NCI-H2081 (cell line): Measurements from ENCODE around the gene MRPL36.
A peak's percentile ranks its signal among the peaks of the same experiment; 100 is the strongest.

ENCODE experiments used
- DNase-seq, 2 experiments: peaks; one replicate each; lab custom pipeline; 2025; lab: John Stamatoyannopoulos, UW

MRPL36 gene

DNA sequence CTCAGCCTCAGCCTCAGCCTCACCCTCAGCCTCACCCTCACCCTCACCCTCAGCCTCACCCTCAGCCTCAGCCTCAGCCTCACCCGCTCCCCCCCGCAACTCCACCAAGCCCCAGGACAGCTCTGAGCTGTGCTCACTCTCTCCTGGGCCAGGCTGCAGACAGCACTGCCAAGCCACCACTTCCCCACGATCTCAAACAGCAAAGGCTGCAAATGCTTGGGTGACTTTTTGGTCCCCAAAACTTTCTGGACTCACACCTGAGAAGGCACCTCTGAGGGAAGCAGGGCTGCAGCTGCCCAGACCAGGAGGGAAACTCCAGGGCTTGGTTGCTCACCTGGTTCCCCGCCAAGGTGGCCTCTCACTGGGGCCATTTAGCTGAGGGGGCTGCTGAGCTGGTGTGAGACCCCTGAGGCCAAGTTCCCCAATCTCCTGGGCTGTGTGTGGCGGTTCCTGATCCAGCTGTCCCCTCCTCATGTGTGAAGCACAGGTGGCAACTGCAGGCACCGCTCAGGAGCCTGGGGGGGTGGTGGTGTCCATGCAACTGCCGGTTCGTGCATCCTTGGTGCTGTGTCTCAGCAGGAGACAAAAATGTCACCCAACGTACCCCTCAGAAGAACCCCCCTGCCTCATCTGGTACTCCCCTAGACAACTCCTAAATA, 17.8 kb downstream of the MRPL36 start:
- no peak for DNase-seq

DNA sequence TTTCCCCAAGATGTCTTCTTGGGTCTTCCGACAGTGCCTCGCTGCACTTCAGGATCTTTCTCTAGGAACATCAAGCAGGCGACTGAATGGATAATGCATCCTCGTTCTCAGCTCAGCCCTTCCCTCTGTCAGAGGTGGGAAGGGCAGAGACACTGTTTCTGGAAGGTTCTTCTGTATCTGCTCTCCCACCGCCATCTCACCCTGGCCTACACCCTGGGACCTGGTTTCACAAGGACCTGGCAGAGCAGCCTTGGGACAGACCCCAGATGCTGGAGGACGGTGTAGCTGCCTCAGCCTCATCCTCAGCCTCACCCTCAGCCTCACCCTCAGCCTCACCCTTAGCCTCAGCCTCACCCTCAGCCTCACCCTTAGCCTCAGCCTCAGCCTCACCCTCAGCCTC, 18.5 kb downstream of the MRPL36 start:
- no peak for DNase-seq

DNA sequence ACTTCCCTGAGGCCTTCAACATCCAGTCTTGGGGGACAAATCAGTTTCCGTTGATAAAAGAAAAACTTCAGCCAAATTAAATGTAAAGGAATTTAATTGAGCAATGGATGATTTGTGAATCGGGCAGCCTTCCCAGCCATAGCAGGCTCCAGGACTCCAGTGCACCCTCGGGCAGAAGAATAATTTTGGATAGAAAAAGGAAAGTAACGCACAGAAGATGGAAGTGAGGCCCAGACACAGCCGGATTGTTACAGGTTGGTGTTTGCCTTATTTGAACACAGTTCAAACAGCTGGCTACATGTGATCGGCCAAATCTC, 19.1 kb downstream of the MRPL36 start:
- no peak for DNase-seq

DNA sequence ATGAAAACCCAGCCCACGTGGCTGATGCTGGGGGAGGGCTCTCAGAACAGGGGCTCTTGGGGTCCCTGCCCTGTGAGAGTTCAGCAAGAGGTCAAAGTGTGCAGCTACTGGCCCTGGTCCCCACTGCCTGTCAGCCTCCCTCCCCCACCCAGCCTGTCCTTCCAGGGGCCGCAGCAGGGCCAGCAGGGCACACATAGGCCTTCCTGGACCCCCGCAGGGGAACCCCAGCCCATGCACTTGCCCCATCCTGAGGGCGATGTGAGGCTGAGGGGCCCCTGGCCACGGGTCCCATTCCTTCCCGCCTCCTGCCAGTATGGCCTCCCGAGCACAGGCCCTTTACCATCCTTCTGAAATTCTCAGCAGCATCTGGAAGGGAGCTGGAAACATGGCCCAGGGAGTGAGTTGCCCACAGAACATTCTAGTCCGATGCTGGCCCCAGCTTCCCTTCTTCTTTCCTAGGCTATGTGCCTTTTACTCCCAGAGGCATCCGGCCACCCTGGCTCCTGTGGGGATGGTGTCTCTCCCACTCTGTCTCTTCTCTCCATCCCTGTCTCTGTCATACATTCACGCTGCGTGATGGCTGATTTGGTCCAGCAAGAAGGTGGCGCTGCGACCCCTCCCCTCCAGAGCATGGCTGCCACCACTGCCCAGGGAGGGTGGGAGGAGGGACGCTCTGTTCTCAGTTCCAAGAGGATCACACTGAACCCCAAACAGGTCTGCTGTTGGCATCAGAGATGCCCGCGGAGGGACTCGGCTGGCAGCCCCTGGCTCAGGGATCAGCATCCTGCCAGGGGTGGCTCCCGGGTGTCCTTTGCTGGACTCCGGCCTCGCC, 19.6 kb downstream of the MRPL36 start:
- no peak for DNase-seq

DNA sequence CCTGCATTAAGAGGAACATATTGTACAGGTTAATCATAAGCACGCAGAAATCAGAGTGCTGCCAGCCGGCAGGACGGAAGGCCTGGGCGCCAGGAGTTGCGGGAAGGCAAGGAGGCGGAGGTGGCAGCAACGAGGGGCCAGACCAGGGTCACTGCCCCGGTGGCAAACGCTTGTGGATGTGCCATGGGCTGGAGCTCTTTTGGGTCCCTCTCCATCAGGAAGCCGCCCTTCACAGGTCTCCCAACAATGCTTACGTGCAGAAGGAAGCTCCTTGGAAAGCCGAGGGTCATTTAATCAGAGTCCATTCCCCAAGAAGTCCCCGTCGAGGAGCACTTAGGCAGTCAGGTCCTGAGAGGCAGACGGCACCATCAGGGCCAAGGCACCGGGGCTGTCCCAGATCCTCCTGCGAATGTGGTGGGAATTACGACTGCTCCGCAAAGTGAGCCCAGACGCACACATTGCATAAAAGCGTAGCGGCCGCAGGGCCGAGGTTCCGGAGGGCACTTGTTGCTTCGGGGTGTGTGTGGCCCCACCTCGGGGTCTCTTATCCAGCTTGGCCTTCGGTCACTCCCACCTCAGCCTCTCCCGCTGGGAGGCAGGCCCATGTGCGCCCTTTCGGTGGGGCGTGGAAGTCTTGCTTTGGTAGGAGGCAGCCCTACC, 20.5 kb downstream of the MRPL36 start:
- DNase-seq: no peak

DNA sequence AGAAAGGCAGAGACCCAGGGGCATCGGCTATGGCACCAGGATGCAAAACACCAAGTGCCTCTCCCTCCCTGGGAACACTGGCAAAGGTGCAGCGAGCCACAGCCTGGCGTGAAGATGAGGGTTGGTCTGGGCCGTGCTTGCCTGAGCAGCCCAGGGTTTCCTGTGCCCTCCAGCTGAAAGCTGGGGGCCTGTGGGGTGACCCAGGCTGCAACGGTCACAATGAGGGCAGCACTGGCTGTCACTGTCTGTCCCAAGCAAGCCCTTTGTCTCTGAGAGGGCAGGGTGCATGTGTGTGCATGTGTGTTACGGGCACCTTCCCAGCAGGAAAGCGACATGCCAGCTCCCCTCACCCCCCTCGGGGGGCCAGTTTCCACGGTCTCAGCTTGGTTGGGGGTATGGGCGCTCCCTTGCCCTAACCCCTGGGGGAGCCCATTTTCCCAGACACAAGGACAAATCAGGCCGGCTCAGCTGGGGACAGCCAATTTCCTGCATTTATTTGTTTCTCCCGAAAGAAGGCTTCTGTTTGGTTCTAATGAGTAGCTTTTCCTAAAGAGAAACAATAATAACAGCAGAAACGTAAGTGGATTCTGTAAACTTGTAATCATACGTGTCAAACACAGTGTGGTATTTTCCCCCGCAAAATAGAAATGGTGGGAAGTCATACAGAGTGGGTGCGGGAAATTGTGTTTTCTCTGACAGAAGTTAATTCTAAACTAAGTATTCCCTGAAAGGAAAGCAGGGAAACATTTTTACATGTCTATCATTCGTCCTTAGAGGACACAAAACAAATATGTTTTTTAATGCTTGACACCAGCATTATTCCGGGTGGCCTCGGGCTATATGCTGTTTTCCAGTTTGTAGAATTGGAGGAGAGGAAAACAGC, 21.3 kb downstream of the MRPL36 start:
- DNase-seq: no peak

DNA sequence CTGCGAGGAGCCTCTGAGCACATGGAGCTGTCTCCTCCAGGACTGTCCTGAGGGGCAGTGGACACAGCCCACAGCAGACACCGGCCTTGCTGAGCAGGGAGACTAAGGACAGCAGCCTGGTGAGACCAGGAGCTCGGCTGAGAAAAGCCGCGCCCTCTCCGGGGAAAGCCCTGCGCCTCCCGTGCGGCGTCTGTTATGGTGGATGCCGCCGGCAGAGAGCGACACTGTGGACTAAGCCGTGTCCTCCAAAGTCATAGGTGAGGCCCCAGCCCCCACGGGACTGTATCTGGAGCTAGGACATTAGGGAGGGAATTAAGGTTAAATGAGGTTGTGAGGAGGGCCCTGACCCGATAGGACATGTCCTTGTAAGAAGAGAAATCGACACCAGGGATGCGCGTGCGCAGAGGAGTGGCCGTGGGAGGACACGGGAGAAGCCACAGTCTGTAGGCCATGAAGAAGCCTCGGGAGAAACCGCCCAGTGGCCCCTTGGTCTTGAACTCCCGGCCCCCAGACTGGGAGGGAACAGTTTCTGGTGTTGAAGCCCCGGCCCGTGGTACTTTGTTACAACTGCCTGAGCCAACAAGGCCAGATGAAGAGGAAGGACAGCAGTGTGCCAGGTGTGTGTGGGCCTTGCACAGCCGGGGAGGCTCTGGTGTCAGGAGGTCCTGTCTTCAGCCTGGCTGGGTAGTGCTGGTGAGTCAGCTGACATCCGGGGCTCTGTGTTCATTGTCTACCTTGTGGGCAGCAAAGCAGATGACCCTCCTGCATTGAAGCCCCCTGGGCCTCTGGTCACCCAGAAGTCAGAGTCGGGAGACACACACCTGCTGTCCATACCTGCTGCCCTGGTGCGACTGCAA, 22.1 kb downstream of the MRPL36 start:
- no peak for DNase-seq

DNA sequence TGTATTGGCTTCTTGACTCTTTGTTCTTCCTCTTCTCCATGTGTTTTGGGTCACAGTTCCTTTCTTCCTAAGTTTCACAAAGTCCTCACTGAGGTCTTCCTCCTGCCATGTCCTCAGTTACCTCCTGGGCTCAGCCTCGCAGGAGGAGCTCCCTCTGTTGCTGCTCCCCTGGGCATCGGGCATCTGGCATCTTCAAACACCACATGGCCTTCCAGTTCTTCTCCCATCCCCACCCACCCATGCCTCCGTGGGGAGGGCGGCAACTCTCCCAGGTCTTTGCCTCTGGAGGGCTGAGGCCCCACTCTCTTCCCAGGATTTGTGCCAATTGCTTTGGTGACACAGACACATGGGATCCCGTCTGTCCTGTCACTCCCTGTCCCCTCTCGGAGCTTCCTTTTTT, 22.8 kb downstream of the MRPL36 start:
- DNase-seq: no peak

DNA sequence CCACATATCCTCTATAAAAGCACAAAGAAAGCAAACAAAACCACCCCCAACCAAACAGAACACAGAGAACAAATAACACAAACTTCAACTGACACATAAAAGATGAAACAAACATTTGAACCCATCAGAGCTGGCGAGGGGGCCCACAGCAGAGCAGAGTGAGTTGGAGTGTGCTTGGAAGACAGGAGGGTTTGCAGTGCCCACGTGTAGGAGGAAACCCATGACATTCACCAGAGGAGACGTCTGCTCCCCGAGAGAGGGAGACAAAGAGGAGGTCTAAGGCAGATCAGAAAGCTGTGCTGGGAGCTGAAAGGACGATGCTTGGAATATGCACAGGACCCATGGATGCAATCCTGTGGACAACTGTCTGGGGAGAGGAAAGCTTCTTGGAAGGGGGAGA, 27.0 kb downstream of the MRPL36 start:
- DNase-seq: no peak

DNA sequence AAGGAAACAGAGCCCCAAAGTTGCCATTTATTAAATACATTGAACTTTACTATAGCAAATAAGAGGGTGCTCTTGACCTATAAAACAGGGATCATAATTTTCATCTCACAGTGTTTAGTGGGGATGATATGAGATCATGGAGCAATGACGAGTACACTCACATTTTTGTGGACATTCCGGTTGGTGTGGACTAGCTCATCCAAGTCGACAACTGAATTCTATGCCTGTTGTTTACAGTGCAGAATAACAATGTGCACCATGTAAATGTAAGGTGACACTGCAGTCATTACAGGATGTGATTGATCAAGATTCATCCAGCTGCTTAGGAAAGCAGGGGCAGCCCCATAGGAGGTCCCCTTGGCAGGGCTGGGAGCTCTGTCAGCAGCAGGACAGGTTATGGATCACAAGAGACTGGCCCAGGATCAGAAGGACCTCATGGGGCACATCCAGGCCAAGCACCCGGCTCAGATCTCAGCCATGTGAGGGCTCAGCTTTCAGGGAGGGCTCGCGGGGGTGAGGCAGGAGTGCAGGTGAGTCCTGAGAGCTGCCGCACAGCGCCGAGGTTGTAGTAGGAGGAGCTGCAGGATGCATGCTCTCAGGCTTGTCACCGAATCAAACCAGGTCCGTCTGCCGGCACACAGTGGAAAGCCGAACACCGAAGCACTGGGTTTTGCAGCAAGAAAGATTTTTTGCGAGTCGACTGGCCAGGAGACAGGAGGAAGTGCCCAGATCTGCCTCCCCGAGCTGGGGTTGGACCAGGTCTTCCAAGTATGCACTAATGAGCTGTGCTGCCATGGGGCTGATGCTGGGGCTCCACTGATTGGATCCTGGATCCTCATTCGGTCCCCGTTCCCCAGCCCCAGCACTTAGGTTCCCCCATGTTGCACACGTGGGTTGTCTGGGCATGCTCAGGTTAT, 28.2 kb downstream of the MRPL36 start:
- DNase-seq: peak in 1 of 2 experiments; percentile 30

DNA sequence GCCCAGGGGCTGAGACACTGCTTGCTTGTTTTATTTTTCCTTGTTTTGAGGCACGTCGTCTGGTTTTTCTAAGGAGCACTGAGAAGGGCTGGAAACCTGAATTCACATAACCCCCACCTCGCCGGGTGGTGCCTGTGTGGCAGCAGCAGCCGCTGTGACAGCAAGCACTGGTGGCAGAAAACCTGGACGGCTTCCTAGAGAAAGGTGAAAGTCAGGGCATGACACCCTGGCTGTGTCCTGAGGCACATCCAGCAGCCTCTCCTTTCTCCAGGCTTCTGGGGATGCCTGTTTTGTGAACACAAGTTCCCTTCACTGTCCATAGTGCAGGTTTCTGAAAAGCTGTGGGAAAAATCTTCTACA, 29.2 kb downstream of the MRPL36 start:
- no peak for DNase-seq

DNA sequence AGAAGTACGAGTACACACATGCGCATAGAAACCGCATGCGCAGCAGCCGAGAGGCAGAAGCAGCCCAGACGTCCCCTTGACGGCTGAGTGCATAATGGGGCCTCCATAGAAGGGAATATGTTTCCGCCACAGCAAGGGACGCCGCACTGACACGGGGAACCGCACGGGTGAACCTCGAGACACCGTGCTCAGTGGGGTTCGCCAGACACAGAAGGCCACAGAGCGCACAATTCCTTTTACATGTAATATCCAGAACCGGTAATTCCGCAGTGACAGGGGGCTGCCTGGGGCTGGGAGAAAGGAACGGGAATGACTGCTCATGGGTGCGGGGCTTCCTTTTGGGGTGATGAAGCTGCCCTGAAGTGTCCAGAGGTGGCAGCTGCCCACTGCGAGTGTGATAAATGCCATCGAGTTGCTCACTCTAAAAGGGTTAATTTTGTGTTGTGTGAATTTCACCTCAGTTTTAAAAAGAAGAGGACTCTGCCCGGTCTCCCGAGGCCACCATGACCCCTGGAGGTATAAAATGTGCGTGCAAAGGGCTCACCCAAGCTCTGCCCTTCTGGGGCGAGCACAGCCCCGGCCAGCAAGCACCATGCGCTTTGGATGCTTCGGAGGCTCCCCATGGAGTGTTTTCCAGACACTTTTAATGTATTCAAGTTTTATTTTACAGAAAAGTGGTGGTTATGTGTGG, 29.7 kb downstream of the MRPL36 start:
- no peak for DNase-seq

DNA sequence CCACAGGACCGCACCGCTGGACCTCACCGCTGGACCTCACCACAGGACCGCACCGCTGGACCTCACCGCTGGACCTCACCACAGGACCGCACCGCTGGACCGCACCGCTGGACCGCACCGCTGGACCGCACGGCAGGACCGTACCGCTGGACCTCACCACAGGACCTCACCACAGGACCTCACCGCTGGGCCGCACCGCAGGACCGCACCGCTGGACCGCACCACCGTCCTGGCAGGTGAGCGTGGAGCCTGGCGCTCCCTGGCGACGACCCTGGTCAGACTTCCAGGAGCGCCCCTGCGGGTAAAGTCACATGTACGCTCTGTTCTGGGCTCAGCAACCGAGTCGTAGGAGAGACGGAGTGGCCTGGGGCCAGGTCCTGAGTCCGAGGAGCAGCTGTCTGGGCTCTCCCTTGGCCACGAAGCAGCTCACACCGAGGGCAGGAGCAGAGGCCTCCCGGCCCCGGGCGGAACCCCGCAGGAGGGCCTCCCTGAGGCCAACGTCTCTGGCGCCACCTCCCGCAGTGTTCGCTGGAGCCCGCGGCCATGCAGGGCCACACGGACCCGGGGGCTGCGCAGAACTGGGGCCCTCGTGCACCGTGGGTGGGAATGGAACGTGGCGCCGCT, 30.5 kb downstream of the MRPL36 start:
- DNase-seq: no peak

DNA sequence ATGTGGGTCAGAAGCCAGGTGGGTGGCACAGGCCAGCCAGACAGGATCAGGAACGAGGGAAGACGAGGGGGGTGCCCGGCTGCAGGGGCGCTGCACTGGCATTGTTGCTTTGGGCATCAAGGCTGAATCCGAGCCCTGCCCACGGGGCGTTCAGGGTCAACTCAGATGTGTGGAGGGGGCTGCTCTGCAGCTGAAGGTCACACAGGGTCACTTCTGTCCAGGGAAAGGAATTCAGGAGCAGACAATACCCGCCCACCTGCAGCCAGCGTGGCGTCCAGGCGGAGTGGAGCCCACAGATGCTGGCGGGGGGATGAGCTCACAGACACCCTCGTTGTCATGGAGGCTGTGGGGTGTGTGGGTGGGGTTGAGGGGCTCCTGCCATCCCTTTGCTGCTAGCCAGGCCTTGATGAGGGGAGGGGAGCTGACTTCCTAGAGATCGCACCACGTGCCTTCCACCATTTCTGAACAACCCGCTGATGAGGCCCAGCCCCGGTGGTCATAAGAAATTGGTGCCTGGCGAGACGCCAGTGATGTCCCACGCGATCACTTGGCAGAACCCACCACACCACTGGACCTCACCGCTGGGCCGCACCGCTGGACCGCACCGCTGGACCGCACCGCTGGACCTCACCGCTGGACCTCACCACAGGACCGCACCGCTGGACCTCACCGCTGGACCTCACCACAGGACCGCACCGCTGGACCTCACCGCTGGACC, 31.2 kb downstream of the MRPL36 start:
- no peak for DNase-seq

DNA sequence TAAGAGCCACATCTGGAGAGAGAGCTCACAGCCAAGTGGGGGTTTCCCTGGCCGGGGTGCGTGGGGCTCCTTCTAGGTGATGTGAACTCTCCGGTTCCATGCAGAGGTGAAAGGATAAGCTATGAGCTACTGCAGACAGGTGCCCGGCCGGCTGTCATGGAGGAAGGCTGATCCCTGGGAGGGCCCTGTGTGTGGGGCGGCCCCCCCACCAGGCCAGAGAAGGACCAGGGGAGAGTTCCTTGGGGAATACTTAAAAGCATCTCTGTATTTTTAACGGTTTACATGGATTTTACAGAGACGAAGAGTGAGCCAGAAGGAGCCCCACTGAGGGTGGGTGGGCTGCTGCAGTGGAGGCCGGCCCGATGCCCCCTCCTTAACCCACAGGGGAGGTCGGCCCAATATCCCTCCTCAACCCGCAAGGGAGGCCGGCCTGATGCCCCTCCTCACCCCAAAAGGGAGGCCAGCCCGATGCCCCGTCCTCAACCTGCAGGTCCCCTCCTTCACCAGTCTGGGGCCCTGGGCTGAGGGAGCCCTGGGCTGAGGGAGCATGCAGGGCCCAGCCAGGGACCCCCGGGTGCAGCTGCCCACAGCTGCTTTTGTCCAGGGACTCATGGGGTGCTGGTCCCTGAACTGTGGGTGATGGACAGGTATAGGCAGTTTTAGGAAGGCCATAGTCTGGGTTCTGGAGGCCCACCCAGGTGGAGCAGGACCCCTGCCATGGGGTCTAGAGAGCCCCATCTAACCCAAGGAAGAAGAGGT, 31.9 kb downstream of the MRPL36 start:
- no peak for DNase-seq

DNA sequence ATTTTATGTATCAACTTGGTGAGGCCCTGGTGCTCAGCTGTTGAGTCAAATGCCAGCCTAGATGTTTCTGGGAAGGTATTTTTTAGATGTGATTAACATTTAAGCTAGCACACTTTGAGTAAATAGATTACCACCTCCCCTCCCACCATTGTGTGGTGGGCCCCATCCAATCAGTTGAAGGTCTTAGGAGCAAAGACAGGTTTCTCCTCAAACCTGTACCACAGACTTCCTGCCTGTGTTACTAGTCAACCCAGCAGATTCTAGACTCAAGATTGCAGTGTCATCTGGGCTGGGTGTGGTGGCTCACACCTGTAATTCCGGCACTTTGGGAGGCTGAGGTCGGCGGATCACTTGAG, 33.8 kb downstream of the MRPL36 start:
- no peak for DNase-seq

DNA sequence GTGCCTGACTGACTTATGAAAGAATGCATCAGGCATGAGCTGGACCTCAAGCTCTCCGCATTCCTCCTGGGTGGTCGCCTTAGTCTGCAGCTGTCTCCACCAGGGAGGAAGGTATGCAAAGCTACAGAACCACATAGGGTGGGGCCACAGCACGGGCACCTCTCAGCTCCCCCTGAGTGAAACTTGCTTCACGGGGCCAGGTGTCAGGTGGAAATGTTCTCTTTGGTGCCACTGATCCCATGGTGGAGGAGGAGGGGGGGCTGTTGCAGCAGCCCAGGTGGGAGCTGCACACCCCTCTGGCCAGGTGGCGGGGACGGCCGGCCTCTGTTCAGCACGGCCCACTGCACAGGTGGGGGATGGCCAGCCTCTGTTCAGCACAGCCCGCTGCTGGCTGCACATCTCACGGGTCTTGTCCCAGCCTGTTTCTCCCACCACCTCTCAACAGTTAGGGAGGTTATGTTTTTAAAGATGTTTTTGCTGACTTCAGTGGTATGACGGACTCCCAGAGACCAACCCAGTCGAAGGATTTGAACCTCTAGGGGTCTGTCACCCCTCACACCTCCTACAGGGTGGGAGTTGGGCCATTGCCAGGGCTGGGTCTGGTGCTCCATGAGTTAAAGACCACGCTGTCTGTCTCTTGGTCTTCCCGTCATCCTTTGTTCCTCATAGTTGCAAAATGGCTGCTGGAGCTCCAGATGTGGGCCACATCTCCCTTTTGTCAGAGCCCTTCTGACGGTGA, 34.3 kb downstream of the MRPL36 start:
- DNase-seq: no peak
